Measurements from ENCODE around the gene NDUFAF7. TPM values are rescaled to one million over a fixed set of nuclear protein-coding genes. Genes with fewer than 3 reads are reported as not detected.

NDUFAF7 gene
- total and polyA plus RNA-seq, 2 donors from 2014 or later = 13.1 to 15.1 TPM

DNA sequence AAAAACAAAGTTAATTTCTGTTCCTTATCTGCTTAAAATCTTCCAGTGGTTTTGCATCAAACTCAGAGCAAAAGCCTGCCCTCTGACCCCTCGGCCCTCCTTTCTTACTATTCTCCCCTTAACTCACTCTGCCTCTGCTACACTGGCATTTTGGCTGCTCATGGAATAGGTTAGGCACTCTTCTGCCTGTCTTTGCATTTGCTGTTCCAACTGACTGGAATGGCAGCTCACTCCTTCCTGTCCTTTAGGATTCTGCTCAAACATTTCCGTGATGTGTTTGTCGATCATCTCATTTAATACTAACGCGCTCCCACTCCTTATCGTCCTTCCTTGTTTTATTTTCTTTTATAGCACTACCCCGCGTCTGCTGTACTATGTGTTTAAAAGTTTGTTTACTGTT is 877 bp upstream of the NDUFAF7 start:
- FAIRE-seq = no peak
- H3K27me3 ChIP-seq (ENCODE audit: control insufficient read depth, insufficient read depth, low read length) = no peaks in the 10 kb centered on the region
- peak overlapping the region; percentile 60 to 91 (median 82) for H3K9ac ChIP-seq (ENCODE audit: low read length in 3 of 3)
- intact Hi-C loops (cut with DNase I) = no loop called here
- peaks cover 6 to 17% (median 12%) of the 10 kb centered on the region in 3 donors for H3K36me3 ChIP-seq (ENCODE audit: control insufficient read depth in 2 of 3, insufficient read depth in 3 of 3, low read length in 3 of 3)
- H3K4me3 ChIP-seq (ENCODE audit: low read length in 3 of 3) = peak overlapping the region; percentile 71 to 96 (median 89)
- H3K9me3 ChIP-seq (ENCODE audit: control insufficient read depth in 2 of 3, insufficient read depth in 1 of 3, low read length in 3 of 3) = no peaks in the 10 kb centered on the region
- H3K27ac ChIP-seq (ENCODE audit: low read depth in 2 of 2, low read length in 2 of 2) = peak overlapping the region in 1 of 2 donors; percentile 87
- H3K4me1 ChIP-seq (ENCODE audit: control insufficient read depth in 2 of 3, insufficient read depth in 2 of 3, low read depth in 1 of 3, low read length in 3 of 3) = peaks cover 5 to 13% (median 10%) of the 10 kb centered on the region in 3 donors
- TF ChIP-seq, protein P1, sequence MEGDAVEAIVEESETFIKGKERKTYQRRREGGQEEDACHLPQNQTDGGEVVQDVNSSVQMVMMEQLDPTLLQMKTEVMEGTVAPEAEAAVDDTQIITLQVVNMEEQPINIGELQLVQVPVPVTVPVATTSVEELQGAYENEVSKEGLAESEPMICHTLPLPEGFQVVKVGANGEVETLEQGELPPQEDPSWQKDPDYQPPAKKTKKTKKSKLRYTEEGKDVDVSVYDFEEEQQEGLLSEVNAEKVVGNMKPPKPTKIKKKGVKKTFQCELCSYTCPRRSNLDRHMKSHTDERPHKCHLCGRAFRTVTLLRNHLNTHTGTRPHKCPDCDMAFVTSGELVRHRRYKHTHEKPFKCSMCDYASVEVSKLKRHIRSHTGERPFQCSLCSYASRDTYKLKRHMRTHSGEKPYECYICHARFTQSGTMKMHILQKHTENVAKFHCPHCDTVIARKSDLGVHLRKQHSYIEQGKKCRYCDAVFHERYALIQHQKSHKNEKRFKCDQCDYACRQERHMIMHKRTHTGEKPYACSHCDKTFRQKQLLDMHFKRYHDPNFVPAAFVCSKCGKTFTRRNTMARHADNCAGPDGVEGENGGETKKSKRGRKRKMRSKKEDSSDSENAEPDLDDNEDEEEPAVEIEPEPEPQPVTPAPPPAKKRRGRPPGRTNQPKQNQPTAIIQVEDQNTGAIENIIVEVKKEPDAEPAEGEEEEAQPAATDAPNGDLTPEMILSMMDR (IDR thresholded peaks at IDR 0.05; ENCODE audit: borderline replicate concordance, extremely low read depth, insufficient read depth) = no peak
- DNase-seq = peak in 1 of 5 donors; percentile 30

- Histone ChIP-seq H3K9me3 (ENCODE audit: control insufficient read depth in 2 of 3, insufficient read depth in 1 of 3, low read length in 3 of 3) (no peaks in the 10 kb centered on the region), H3K27ac (ENCODE audit: low read depth in 2 of 2, low read length in 2 of 2) (peak overlapping the region; percentile 78 to 87), H3K27me3 (ENCODE audit: control insufficient read depth, insufficient read depth, low read length) (no peaks in the 10 kb centered on the region), H3K4me1 (ENCODE audit: control insufficient read depth in 2 of 3, insufficient read depth in 2 of 3, low read depth in 1 of 3, low read length in 3 of 3) (peaks cover 5 to 13% (median 10%) of the 10 kb centered on the region in 3 donors), H3K9ac (ENCODE audit: low read length in 3 of 3) (peak overlapping the region; percentile 60 to 91 (median 82)), H3K4me3 (ENCODE audit: low read length in 3 of 3) (peak overlapping the region; percentile 71 to 96 (median 89)), H3K36me3 (ENCODE audit: control insufficient read depth in 2 of 3, insufficient read depth in 3 of 3, low read length in 3 of 3) (peaks cover 6 to 12% (median 7%) of the 10 kb centered on the region in 3 donors)
- FAIRE-seq = no peak
- peak; percentile 42 to 74 (median 69) for DNase-seq
- TF ChIP-seq, protein P1 (IDR thresholded peaks at IDR 0.05; ENCODE audit: borderline replicate concordance, extremely low read depth, insufficient read depth) = no peak
- intact Hi-C loops (cut with DNase I) = no loop called here
Observed at GRCh38 chr2:37232131-37232933, 874 bp downstream of the NDUFAF7 start.

DNA sequence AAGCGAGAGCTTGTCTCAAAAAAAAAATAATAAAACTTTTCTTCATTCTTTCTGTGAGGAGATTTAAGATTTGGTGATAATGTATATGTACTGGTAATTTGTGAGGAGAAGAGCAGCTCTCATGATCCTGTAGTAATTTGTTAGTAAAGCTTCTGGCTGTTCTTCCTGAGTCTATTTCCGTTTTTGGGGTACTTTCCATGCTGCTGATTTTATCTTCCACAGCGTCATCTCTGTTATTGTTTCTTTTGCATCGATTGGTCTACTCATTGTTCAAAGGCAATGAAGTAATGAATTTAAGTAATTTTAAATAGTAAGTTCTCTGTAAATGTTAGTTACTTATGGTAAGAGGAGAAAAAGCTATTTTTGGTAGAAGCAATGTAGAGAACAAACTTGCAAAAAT is 12.0 kb downstream of the NDUFAF7 start:
- intact Hi-C loops (cut with DNase I) = no loop called here
- H3K27ac ChIP-seq (ENCODE audit: low read depth in 2 of 2, low read length in 2 of 2) = no peak overlapping the region
- H3K9ac ChIP-seq (ENCODE audit: low read length in 3 of 3) = no peak overlapping the region
- H3K4me3 ChIP-seq (ENCODE audit: low read length in 3 of 3) = no peak overlapping the region
- no peaks in the 10 kb centered on the region for H3K27me3 ChIP-seq (ENCODE audit: control insufficient read depth, insufficient read depth, low read length)
- no peaks in the 10 kb centered on the region for H3K9me3 ChIP-seq (ENCODE audit: control insufficient read depth in 2 of 3, insufficient read depth in 1 of 3, low read length in 3 of 3)
- H3K36me3 ChIP-seq (ENCODE audit: control insufficient read depth in 2 of 3, insufficient read depth in 3 of 3, low read length in 3 of 3) = peaks cover 13 to 34% (median 27%) of the 10 kb centered on the region in 3 donors
- DNase-seq (no peak), FAIRE-seq (no peak)
- H3K4me1 ChIP-seq (ENCODE audit: control insufficient read depth in 2 of 3, insufficient read depth in 2 of 3, low read depth in 1 of 3, low read length in 3 of 3) = no peaks in the 10 kb centered on the region
- TF ChIP-seq, protein P1 (IDR thresholded peaks at IDR 0.05; ENCODE audit: borderline replicate concordance, extremely low read depth, insufficient read depth) = no peak

Measured in kidney (tissue), 14 donors.